Thyroid gland (tissue), 4 donors: ENCODE results near the gene OGG1.

ENCODE experiments used
- CTCF ChIP-seq, 6 experiments: fragments of 200-600 bp in 3 of 6; fragments of 450-650 bp in 3 of 6; sonication (generic) in 3 of 6; IDR thresholded peaks; one replicate each; pipeline ENCODE4 v1.5.1; 2016 to 2019; ENCODE audit warnings: antibody characterized with exemption in 6 of 6, mild to moderate bottlenecking in 2 of 6, inconsistent platforms in 1 of 6, moderate library complexity in 1 of 6
- POLR2A ChIP-seq, 2 donors: fragments of 450-650 bp; IDR thresholded peaks; one replicate each; pipeline ENCODE4 v1.6.1; 2017; ENCODE audit warnings: antibody characterized with exemption in 2 of 2, mild to moderate bottlenecking in 2 of 2, moderate library complexity in 1 of 2

DNA sequence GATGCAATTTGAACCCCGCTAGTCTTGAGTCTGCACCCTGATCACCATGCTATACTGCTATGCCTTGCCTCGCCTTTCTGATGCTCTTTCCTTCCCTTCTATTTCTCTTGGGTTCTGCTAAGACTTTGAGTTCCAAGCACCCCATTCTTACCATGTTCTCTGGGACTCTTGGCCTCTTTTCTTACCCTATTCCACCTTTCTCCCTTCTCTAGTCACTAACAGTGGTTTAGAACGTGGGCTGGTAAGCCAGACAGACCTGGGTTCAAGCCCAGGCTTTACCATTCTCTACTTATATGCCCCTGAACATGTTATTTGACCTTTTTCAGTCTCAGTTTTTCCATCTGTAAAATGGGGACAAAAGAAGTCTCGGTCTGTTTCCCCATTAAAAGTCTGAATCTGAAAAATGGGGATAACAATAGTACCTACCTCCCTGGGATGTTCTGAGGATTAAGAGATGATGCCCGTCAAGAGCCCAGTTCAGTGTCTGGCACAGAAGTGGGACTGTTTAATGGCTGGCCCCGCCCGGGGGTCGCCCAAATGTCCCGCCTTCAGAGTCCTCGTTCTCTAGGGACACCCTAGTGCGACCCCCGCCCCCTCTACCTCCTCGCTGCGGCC, 42.1 kb downstream of the OGG1 start:
- TF ChIP-seq CTCF (IDR thresholded peaks at IDR 0.05) (no peak), POLR2A (IDR thresholded peaks at IDR 0.05) (no peak)
